GM18909 (cell line): Measurements from ENCODE around the gene ESRRG.

Source experiments
- ATAC-seq: cut with Tn5 transposase; IDR thresholded peaks from one replicate; pipeline ENCODE4 v1.9.1; 2021; ENCODE audit warnings: mild to moderate bottlenecking; ENCODE audit not compliant: unreplicated experiment, poor library complexity

ESRRG gene

DNA sequence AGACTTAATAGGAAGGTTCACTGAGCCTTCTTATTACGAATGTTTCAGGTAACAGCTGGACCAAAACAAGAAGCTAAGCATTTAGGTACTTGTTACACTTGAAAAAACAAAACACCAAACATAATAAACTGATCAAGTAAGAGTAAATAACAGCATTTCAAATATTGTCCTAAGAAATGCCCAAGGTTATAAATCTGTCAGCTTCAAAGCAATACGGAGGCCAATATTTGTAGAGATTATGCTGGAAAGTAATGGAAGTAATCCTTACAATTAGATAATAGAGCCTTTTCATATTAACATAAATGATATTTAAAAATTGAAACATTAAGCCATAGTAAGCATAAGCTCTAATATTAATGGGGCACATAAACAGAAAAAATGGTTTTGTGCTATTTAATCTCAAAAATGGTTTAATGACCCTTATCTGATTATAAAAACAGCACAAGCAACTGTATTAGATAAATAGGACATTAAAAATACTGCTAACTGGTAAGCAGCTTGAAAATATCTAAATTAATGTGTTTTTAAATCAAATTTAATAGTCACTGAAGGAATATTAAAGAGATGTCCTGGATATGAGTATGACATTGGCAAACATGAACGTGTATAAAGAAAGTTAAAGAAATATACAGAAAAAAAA is 256.9 kb downstream of the ESRRG start:
- ATAC-seq, result no peak

DNA sequence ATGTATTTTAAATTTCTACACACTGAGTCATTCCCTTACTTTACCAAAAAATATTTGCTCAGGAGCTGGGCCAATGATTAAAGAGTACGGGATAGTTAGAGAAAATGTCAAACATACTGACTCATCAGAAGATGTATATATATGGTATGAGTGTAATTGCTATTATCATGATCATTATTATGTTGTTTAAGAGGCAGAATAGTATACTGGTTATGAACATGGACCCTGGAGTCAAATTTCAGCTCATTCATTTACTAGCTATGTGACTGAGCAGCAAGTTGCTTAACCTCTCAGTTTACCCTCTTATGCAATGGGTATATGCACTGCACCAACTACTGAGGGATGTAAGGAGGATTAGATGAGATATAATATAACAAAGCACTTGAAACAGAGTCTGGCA is 258.7 kb downstream of the ESRRG start:
- no peak for ATAC-seq

DNA sequence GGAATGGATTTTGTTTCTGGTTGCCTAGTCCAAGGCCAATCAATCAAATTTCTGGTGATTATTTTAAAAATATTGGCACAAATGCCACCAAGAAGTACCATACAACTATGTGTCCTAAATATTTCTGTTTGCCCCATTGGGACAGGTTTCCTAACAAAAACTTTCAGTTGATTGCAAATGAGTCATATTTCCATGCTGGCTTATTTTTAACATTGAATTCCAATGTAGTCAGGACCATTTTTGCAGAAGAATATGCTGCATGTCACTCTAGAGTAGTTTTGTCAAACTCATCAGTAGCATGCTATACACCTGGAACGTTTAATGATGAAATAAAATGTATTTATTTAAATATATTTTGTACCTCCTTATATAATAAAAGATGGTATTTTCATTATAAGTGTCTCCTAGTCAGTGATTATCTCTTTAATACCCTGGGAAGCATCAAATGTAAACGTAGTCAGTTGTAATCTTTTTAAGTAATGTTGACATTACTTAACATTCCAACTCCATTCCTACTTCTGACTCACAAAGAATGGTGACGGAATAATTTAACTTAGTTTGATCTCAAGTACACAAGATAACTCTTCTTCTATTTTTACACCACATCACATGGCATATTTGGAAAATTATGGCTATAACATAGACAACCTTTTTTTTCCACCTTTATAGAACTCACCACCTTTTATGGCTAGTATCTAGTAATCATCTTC is 261.0 kb downstream of the ESRRG start:
- ATAC-seq, result no peak

DNA sequence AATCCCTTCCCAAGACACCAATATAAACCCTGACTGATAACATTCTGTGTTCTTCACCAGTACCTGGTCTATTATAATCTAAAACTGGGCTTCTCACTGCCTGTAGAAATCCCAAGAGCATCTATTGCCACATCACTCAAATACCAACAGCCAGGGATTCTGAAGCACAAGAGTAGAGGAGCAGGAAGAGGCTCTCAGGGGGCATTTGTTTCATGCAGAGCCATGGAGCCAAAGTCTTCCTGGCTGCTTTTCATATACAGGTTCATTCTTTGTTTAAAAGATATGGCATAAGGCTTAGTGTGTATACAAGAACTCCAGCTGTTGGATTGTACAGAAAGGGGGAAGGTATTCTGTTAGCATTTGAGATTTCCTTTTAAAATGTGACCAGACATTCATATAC is 261.8 kb downstream of the ESRRG start:
- ATAC-seq, result no peak

DNA sequence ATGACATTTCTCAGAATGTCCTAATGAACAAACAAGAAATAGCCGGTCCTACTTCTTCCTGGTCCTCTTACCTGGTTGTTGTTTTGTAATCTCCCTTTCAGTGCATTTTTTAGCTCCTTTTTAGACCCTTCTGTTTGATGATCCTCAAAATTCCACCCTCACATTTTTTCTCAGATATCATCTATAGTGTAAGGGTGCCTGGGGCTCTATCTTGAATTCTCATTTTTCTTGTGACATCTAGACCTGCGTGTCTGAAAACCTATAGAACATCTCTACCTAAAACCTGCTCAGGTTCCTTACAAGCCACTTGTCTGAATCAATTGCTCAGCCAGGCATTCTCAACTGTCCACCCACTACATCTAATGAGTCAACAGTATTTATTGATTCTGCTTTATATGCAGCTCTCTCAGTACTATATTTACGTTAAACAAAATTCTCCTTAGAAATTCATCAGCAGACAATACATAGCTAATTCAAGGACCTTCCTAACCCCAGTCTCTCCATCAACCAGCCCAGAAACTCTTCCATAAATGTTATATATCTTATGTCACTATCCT is 263.5 kb downstream of the ESRRG start:
- no peak for ATAC-seq

DNA sequence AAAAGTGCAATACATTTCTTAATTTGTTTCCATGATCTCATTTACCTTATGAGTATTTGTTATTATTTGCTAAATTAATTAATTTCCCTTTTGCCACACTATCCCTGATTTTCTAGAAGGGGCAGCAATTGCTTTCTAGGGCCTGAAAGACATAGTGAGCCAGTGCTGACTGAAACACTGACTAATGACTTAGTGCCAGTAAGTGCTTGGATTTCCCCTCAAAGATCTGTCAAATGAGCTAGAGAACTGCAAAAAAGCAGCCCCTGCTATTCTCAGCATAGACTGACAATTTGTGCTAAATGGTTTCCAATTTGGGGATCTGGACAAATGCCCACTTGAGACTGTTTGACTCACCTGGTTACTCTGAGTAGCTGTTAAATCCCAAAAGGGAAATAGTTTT is 264.4 kb downstream of the ESRRG start:
- no peak for ATAC-seq

DNA sequence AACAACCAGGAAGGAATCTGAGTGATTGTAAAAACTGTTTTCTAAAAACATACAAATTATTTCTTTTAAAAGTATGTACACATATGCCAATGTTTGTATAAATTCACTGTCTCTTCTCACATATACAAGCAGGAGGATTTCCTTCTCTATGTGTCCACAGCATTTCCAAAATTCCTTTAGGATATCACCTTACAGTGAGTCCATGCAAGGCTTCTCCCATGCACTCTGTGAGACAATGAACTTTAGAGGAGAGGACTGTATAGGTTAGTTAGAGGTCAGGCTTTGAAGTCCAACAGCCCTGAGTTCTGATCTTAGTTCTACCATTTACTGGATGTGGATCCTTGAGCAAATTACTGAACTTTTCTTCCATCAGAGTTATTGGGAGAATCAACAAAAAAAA is 265.9 kb downstream of the ESRRG start:
- no peak for ATAC-seq

DNA sequence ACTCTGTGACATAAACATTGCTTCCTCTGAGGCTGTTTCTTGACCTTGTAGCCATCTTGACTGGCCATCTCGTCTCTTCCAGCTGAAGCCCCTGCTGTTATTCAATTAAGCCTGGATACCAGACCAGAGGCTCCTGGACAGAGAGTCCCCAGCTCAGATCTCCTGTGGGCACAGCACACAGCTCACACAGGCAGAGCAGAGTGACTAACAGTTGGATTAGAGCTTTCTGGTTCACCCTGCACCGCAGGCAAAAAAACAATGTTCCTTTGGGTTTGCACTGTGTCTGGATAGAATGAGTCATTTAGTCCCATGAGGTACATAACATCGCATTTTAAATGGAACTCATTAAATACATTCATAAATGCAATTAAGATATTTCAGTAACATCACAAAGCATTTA is 266.5 kb downstream of the ESRRG start:
- no peak for ATAC-seq

DNA sequence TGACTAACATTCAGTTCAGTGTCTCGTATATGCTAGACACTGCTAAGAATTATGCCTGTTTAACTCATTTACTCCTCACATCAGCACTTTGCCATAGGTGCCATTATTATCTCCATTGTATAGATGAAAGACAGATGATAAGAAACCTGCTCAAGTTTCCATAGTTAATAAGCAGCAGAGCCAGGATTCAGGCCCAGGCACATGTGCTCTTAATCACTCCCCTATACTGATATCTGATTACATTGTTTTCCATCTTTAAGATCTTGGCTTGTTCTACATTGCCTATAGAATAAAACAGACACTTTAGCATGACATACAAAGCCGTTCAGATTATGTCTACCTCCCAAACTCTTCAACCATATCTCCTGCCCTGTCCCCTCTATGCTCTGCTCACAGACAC is 269.5 kb downstream of the ESRRG start:
- ATAC-seq, result no peak
